NCI-H82 (cell line): ENCODE data around the gene FA2H.
"Not testable (repeated sequence)": the region's sequence is repeated elsewhere in the genome, so short reads cannot be mapped to it uniquely, and the experiment has no call there.

Source experiments
- DNase-seq: peaks from one replicate; lab custom pipeline; 2025; lab: John Stamatoyannopoulos, UW

Gene FA2H

DNA sequence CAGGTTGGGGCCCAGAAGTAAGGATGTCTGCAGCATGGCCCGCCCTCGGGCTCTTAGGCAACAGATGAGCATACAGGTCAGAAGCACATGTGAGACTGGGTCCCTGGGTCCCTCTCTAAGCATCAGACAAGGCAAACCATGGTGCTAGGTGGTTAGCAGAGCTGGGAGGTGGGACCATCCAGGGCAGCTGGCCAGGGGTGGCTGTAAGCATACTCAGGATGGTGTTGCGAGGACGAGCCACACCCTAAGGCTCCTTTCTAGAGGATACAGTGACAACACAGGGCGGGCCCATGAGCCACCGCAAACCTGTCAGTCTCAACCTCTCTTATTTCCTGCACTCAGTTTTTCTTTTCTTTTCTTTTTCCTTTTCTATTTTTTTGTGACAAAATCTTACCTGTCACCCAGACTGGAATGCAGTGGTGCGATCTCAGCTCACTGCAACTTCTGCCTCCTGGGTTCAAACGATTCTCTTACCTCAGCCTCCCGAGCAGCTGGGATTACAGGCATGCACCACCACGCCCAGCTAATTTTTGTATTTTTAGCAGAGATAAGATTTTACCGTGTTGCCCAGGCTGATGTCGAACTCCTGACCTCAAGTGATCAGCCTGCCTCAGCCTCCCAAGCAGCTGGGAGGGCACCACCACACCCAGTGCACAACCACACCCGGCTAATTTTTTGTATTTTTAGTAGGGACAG, 3.6 kb downstream of the FA2H start:
- DNase-seq = no peak

DNA sequence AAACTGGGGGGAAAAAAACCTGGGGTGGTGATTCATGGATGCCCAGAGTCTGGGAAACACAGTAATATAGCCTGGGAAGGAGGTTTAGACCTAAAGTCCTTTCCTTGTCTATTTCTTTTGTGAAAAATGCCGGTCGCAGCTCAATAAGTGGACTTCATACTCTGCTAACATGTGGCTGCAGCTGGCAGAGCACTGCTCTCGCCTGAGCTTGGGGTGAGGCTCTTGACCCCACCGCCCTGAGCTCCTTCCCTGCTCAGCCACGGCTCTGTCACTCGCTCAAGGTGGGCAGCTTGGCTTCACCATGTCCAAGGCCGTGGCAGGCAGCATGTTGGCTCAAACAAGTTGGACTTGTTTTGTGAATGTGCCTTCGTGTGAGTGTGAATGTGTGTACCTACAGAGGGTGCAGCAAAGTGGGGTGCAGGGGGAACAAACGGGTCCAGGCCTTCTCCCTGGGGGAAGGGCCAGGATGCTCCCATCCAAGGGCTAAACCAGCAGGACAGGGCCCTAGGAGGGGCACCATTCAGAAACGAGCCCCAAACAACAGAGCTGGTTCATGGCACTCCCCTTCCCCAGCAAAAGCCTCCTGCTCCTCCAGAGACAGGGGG, 4.9 kb downstream of the FA2H start:
- DNase-seq = no peak

- DNase-seq = no peak
These were observed 6.4 kb downstream of the FA2H start for GRCh38 chr16:74768239-74768638.

- DNase-seq = no peak
These were observed 6.9 kb downstream of the FA2H start for GRCh38 chr16:74767749-74768148.

DNA sequence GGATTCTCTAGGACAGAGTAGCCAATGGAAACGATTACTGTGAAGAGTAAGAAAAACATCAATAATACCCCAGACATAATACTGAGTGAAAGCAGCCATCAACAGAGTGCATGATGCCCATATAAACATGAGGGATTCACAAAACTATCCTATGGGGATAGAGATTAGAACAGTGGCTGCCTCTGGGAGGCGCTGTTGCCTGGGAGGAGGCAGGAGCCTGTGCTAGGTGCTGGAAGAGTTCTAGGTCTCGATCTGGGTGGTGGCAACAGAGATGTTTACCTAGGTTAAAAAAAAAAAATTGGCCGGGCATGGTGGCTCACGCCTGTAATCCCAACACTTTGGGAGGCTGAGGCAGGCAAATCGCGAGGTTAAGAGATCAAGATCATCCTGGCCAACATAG, 7.9 kb downstream of the FA2H start:
- no peak for DNase-seq

GRCh38 chr16:74764184-74764583, 10.4 kb downstream of the FA2H start:
- not testable (repeated sequence) for DNase-seq

GRCh38 chr16:74761665-74762064, 13.0 kb downstream of the FA2H start:
- DNase-seq = no peak

DNA sequence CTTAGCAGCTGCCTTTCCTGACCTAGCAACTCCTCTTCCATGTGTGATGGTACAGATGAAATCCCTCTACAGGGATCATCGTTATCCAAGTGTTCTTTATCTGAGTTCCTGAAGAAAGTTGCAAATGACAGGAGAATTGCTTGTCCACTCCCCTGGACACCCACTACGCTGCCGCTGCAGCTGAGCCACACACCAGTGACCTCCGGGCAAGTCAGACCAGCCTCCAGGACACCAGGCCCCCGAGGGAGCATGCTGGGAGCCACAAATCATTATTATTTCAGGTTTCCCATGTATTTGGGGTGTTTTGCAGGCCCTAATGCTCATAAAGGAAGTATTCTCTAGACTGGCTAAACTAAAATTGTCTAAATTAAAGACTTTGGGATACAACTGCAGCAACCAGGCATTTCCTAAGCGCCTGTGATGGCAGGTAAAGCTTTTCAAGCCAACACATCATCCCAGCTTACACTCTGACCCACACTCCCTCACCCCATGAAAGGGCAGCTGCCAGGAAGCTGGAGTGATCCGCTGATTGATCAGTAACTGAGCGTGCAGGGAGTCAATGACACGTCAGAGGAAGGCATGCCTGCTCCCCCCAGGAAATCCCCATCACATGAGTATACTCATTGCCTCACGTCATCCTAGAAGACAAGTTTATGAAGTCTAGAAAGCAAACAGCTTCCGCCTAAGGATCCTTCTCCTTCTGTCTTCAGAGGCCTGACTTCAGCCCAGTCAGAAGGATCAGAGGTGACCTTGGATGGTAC, 14.4 kb downstream of the FA2H start:
- DNase-seq = no peak

- no peak for DNase-seq
These were observed 15.1 kb downstream of the FA2H start for GRCh38 chr16:74759564-74759963.

DNA sequence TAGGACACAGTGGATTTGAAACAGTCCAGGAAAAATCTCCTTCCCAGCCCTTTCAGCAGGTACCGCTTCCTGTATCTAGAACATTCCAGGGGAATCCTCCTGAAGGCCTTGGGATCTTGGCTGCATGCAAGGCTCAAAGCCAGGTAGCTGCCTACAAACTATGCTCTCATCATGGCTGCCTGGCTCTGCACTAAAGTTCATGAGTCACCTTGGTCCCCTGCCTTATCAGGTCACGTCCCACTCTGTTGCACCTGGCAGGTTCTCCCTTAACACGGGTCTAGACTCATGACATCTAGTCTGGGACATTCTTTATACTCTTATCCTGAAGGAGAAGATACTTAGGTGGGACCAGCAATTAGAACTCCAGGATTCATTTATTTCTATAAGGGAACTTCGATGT, 15.8 kb downstream of the FA2H start:
- DNase-seq = no peak

DNA sequence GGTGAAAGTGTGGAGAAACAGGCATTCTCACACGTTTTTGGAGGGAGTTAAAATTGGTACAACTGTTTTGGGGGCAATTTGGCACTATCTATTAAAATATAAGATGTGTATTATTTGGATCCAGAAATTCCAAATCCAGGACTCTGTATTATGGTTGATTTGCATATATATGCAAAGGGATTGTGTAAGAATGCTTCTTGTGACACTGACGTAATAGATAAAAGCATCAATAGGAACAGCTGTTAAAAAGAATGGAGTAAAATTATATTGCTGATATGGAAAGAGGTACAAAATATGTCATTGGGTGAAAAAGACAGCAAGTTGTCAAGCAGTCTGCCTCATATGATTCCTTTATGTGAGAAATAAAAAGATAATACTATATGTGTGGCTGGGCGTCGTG, 17.3 kb downstream of the FA2H start:
- DNase-seq = no peak

DNA sequence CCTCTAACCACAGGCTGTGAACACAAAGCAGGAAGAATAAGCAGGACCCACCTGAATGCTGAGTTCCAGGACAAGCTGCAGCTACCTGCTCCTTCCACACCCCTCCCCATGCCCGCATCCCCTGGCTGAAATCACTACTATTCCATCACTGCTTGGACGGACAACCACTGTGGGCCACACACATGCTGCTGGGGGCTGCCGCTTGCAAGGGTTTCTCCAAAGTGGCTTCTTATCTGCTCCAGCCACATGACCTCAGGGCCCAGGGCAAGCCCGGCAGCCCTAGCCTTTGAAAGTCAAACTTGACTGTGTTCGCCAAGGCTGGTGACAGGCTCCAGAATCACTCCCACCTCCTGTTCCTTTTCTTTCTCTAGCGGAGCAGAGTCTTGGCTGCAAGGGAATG, 18.4 kb downstream of the FA2H start:
- no peak for DNase-seq

DNA sequence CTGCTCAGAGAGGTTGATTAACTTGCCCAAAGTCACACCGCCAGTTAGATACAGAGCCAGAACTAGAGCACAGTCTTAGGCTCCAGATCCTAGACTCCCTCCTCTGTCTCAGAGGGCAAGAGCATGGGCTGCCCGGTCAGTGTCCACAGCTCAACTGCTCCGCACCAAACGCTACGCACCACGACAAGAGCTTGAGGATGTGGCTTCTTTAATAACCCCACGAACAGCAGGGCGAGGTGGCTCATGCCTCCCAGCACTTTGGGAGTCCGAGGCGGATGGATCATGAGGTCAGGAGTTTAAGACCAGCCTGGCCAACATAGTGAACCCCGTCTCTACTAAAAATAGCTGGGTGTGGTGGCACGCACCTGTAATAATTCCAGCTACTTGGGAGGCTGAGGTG, 21.4 kb downstream of the FA2H start:
- DNase-seq = no peak

DNA sequence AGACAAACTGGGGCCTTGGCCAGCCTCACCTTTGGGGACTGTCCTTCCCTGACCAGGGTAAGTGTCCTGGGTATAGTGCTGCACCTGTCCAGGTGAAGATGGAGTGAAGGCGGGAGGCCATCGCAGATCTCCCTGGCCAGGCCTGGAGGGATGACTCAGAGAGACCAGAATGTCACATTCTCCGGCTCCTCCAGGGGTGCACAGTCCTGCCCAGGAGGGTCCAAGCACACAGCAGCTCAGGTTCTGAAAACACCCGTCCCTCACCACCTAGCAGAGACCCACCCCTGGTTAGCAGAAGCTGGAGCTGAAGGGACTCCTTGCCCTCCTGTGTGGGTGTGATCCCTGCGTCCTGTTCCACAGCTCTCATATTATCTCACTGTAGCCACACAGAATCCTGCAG, 21.9 kb downstream of the FA2H start:
- DNase-seq = no peak

DNA sequence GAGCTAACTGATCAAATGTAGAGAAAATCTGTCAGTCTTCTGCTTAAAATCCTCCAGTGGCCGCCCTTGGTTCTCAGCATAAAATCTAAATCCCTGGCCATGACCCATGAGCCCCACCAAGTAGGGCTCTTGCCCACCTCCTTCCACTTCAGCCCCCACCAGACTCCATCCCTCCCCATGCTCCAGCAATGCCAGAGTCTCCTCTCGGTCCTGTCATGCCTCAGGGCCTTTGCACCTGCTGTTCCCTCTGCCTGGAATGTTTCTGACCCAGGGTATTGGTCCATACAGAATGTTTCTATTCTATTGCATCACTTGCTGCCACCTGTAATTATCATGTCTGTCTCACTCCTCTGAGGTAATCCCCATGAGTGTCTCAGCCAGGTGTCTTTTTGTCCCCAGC, 22.4 kb downstream of the FA2H start:
- DNase-seq = no peak

DNA sequence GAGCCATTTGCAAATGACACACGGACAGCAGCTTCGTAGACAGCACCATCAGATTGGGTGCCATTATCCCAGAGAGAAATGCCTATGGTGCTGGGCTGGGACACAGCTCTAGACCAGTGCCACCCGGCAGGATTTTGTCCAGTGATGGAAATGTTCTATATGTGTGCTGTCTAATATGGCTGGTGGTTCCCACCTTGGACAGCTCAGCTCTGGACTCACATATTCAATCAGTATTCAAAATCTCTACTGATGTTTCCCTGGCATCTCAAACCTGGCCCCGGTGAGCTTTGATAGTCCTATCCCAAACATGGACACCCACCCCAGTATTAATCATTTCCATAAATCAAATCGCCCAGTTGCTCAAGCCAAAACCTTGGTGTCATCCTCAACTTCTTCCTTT, 23.0 kb downstream of the FA2H start:
- no peak for DNase-seq

DNA sequence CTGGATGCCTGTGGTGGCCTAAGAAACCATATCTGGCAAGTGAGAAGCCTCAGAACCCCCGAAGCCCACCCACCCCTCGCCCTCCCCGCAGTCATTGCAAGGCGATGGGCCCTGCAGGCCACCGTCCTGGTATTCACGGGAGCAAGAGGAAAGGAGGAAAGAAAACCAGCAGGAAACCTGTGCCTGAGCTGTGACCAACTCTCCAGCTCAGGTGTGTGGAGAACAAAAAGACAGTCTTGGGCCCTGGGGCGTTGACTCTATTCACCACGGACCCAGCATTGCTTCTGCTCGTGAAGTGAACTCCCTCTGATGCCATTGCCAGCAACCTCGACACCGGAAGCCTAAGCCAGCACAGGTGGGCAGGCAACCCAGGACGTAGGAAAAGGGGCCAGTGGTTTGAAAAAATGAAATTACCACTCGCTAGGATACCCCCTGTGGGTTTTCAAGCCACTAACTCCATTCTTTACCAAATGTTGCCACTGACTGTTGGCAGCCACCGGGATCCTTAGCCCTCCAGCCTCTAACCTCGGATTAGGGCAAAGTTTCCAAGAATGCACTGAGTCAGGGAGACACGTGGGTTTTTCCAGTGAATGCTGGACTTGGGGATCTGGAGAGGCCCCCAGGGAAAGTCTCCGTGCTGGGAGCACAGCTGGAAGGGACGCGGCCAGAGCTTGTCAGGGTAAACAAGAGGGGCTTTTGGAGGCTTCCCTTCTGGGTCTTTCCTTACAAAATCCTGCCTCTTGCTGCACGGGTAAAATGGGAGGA, 25.1 kb downstream of the FA2H start:
- DNase-seq = no peak

DNA sequence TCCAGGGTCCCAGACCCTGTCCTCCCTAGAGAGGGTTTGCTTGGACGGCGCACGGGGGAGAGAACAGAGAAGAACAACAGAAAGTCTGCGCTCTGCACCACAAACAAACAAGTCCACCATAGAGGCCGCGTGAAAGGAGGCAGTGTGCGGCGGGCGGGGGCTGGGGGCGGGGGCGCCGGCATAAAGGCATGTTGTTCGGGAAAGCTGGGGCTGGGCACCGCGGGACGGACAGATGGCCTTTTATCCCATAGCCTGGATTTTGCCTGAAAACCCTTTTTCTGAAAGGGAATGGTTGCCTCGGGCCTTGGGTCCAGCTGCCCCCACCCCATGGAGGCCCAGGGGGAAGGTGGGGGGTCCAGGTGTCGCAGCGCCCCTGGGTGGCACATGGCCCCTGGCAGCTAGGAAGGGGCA, 26.0 kb downstream of the FA2H start:
- no peak for DNase-seq

DNA sequence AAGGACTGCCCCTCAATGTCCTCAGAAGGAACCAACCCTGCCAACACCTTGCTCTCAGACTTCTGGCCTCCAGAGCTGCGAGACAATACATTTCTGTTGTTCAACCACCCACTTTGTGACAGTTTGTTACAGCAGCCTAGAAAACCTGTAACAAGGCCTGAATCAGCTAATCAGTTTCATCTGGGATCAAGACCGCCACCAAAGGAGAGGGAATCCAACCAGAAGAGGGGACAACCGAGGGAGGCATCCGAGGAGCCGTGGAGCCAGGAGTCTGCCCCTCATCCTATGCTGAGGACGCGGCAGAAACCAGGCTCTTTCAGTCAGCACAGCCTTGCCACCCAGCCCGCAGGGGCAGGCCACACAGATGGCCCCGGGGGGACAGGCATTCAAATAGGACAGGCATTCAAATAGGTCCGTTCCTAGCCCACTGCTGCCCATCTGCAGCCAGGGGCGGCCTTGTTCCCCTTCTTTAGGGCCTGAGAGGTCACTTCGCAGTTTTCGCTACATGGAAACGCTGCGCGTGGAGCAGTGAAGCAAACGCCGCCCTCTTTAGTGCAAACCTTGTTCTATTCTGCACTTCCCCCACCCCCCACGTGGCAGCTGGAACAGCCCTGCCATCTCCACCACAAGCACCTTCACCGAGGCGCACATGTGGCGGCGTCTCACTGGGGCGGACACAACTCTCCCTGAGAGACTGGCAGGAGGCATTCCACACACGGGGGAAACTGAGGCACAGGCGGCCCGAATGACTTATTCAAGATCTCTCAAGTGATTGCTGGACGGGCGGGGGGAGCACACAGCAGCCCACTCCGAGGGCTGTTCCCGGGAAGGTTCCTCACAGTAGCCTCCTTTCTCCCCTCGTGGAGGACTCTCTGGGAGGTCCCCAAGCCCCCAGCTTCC, 26.7 kb downstream of the FA2H start:
- DNase-seq = no peak

- DNase-seq = no peak
These were observed 28.7 kb downstream of the FA2H start for GRCh38 chr16:74745926-74746325.

DNA sequence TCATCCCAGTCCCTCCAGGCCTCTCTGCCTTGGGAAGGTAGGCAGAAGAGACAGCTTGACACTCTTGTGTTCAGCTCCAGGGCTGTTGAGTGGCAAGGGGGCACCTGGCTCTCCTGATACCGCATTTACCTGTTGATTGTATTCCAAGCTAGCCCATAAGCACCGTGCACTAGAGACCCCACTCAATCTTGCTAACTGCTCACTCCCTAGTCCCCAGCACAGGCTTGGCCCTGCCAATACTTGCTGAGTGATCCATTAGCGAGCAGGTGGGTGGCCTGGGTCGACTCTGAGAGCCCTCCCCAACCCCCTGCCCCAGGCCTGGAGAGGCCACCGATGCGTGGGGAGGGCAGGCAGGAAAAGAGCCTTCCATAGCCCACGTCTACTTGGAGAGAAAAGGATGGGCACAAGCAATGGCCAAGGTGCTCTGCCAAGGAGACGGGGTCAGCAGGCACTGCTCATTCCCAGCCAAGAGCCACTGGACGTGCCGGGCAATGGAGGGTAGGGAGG, 29.5 kb downstream of the FA2H start:
- DNase-seq = no peak
